EL (cell line): ENCODE results near the gene GBP3.

Experiments
- DNase-seq: peaks from one replicate; pipeline ENCODE4 v3.0.0-alpha.2; 2016

GBP3 gene

GRCh38 chr1:88973520-88974137 is 49.0 kb downstream of the GBP3 start:
- peak; percentile 57 for DNase-seq

GRCh38 chr1:88961647-88962275 is 60.9 kb downstream of the GBP3 start:
- DNase-seq: no peak

- DNase-seq: no peak
These were observed 61.6 kb downstream of the GBP3 start for GRCh38 chr1:88961081-88961480.
